Gastrocnemius medialis (tissue), 4 donors: ENCODE results near the gene NACAD. TPM values are rescaled to one million over a fixed set of nuclear protein-coding genes. Genes with fewer than 3 reads are reported as not detected.

ENCODE experiments used
- ATAC-seq, 2 donors: fragments of 150-250 bp; one replicate each; pipeline ENCODE4 v1.9.1; 2016
- DNase-seq, 2 donors: peaks; one replicate each; pipeline ENCODE4 v3.0.0-alpha.2; 2019
- H3K27ac ChIP-seq, 4 donors: fragments of 200-600 bp; sonication (generic); 1 replicate in 1 of 4; 2 replicates in 3 of 4; pipeline ENCODE4 v1.5.1; 2016 to 2018; ENCODE audit warnings: mild to moderate bottlenecking in 2 of 4, moderate library complexity in 1 of 4
- H3K27me3 ChIP-seq, 3 donors: fragments of 200-600 bp; sonication (generic) in 2 of 3; 1 replicate in 1 of 3; 2 replicates in 2 of 3; pipeline versions ENCODE4 v1.5.1 to v1.6.0; 2016 to 2019; ENCODE audit warnings: mild to moderate bottlenecking in 1 of 3, moderate library complexity in 1 of 3
- H3K36me3 ChIP-seq, 2 donors: fragments of 200-600 bp; sonication (generic) in 1 of 2; one replicate each; pipeline ENCODE4 v1.5.1; 2017 to 2018
- H3K4me1 ChIP-seq, 2 donors: fragments of 200-600 bp; sonication (generic) in 1 of 2; one replicate each; pipeline ENCODE4 v1.5.1; 2016 to 2017; ENCODE audit warnings: mild to moderate bottlenecking in 2 of 2
- H3K4me3 ChIP-seq, 4 donors: fragments of 200-600 bp; sonication (generic) in 3 of 4; 1 replicate in 1 of 4; 2 replicates in 3 of 4; pipeline ENCODE4 v1.5.1; 2016 to 2019; ENCODE audit warnings: mild to moderate bottlenecking in 2 of 4
- H3K9me3 ChIP-seq, 3 donors: fragments of 200-600 bp; sonication (generic) in 2 of 3; 1 replicate in 1 of 3; 2 replicates in 2 of 3; pipeline ENCODE4 v1.5.1; 2016 to 2019
- CTCF ChIP-seq, 5 experiments: fragments of 450-650 bp in 3 of 5; fragments of 200-600 bp in 2 of 5; sonication (generic) in 2 of 5; IDR thresholded peaks in 4 of 5; conservative IDR thresholded peaks in 1 of 5; 1 replicate in 4 of 5; 2 replicates in 1 of 5; pipeline ENCODE4 v1.5.1; 2016 to 2019; ENCODE audit warnings: antibody characterized with exemption in 5 of 5, mild to moderate bottlenecking in 3 of 5, moderate library complexity in 3 of 5
- POLR2A ChIP-seq, 2 donors: fragments of 450-650 bp; IDR thresholded peaks; one replicate each; pipeline ENCODE4 v1.6.1; 2017; ENCODE audit warnings: antibody characterized with exemption in 2 of 2, mild to moderate bottlenecking in 2 of 2, moderate library complexity in 2 of 2
- in situ Hi-C, 4 donors: fragments of 200-750 bp; cut with MboI; loops; one replicate each; pipeline versions ENCODE4 v1.15.0 to v1.8.0; 2017; ENCODE audit warnings: low sequenced_read_pairs in 4 of 4
- intact Hi-C: fragments of 100-400 bp; cut with DNase I; formaldehyde crosslinking; loops from one replicate; pipeline ENCODE4 v1.15.1; 2023; ENCODE audit warnings: low total_unique reads
- total RNA-seq, 4 donors: library from RNA; depleted of rRNA; stranded (reverse); fragments of >200 nt; gene quantifications; one replicate each; pipeline versions ENCODE4 v1.1.0 to v1.2.3, GENCODE V29; 2016

The NACAD gene
- total RNA-seq, 4 donors from 2014 or later, result 0.46 to 1.5 (median 1.1) TPM

- Histone ChIP-seq H3K27me3 (no peaks in the 10 kb centered on the region), H3K36me3 (peaks cover 0 to 8% of the 10 kb centered on the region in 2 donors), H3K9me3 (no peaks in the 10 kb centered on the region), H3K4me1 (no peaks in the 10 kb centered on the region), H3K27ac (no peak overlapping the region), H3K4me3 (no peak overlapping the region)
- intact Hi-C loops (no loop called here), in situ Hi-C loops (no loop called here)
- TF ChIP-seq CTCF (IDR thresholded peaks at IDR 0.05 in 4 of 5, conservative IDR thresholded peaks at IDR 0.05 in 1 of 5) (no peak), POLR2A (IDR thresholded peaks at IDR 0.05) (no peak)
- no peak for ATAC-seq
- no peak for DNase-seq
Measured at GRCh38 chr7:45081670-45081974, 7.1 kb downstream of the NACAD start.

GRCh38 chr7:45080958-45081669 is 7.7 kb downstream of the NACAD start:
- no peak overlapping the region for H3K27ac ChIP-seq
- intact Hi-C loops, result no loop called here
- in situ Hi-C loops, result no loop called here

GRCh38 chr7:45080265-45080957 is 8.4 kb downstream of the NACAD start:
- Histone ChIP-seq H3K9me3 (no peaks in the 10 kb centered on the region), H3K27me3 (no peaks in the 10 kb centered on the region), H3K4me3 (no peak overlapping the region), H3K4me1 (no peaks in the 10 kb centered on the region), H3K27ac (no peak overlapping the region), H3K36me3 (peaks cover 0 to 21% of the 10 kb centered on the region in 2 donors)
- in situ Hi-C loops, result no loop called here
- DNase-seq, result no peak
- intact Hi-C loops, result no loop called here
- ATAC-seq, result no peak
- TF ChIP-seq POLR2A (IDR thresholded peaks at IDR 0.05) (no peak), CTCF (IDR thresholded peaks at IDR 0.05 in 4 of 5, conservative IDR thresholded peaks at IDR 0.05 in 1 of 5) (no peak)

More at GRCh38 chr7:45080958-45081669, 7.7 kb downstream of the NACAD start:
- TF ChIP-seq CTCF (IDR thresholded peaks at IDR 0.05 in 4 of 5, conservative IDR thresholded peaks at IDR 0.05 in 1 of 5), result no peak
- no peak for TF ChIP-seq POLR2A (IDR thresholded peaks at IDR 0.05)
- DNase-seq (no peak), ATAC-seq (no peak)
- Histone ChIP-seq H3K4me1 (no peaks in the 10 kb centered on the region), H3K36me3 (peaks cover 0 to 14% of the 10 kb centered on the region in 2 donors), H3K4me3 (no peak overlapping the region), H3K9me3 (no peaks in the 10 kb centered on the region), H3K27me3 (no peaks in the 10 kb centered on the region)

- H3K27me3 ChIP-seq, result no peaks in the 10 kb centered on the region
- in situ Hi-C loops (no loop called here), intact Hi-C loops (no loop called here)
- peaks cover 0 to 43% of the 10 kb centered on the region in 2 donors for H3K36me3 ChIP-seq
- no peak for TF ChIP-seq POLR2A (IDR thresholded peaks at IDR 0.05)
- DNase-seq (no peak), ATAC-seq (no peak)
- no peaks in the 10 kb centered on the region for H3K4me1 ChIP-seq
- H3K27ac ChIP-seq, result no peak overlapping the region
- H3K9me3 ChIP-seq, result no peaks in the 10 kb centered on the region
- H3K4me3 ChIP-seq, result no peak overlapping the region
Measured at GRCh38 chr7:45078125-45078681, 10.6 kb downstream of the NACAD start.

GRCh38 chr7:45077579-45077978 is 11.2 kb downstream of the NACAD start:
- in situ Hi-C loops (no loop called here), intact Hi-C loops (no loop called here)
- H3K4me3 ChIP-seq, result no peak overlapping the region
- no peaks in the 10 kb centered on the region for H3K9me3 ChIP-seq
- ATAC-seq (no peak), DNase-seq (no peak)
- no peaks in the 10 kb centered on the region for H3K4me1 ChIP-seq
- H3K27me3 ChIP-seq, result no peaks in the 10 kb centered on the region
- TF ChIP-seq POLR2A (IDR thresholded peaks at IDR 0.05) (no peak), CTCF (IDR thresholded peaks at IDR 0.05 in 4 of 5, conservative IDR thresholded peaks at IDR 0.05 in 1 of 5) (no peak)
- no peak overlapping the region for H3K27ac ChIP-seq
- peaks cover 0 to 49% of the 10 kb centered on the region in 2 donors for H3K36me3 ChIP-seq
